Measurements from ENCODE around the gene IGF2.

Gene IGF2

DNA sequence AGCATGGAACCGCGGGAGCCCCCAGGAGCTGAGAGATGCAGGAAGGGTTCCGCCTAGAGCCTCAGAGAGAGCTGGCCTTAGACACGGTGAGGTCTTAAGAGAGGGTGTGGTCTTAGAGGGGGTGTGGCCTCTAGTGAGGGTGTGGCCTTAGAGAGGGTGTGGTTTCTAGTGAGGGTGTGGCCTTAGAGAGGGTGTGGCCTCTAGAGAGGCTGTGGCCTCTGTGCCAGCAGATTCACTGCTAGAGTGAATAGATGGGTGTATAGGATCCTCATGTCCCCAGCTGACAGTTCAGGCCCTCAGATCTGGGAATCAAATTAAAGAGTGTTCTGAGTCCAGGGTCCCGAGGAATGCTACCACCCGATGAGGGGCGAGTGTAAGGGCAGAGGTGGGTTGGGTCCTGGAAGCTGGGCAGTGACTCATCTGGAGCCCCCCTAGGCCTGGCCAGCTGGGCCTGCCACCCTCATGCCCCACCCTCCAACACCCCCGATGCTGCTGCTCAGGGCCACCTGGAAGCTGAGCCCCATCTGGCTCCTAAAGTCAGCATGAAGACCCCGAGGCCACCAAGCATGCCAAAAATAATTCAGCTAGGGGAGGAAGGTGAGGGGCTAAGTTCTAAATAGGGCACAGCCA, 49.5 kb downstream of the IGF2 start:
- H3K27me3 ChIP-seq (ENCODE audit: insufficient read depth, insufficient read length), result peaks cover 3% of the 10 kb centered on the region
- peaks cover 14% of the 10 kb centered on the region; the same call in 1 of the 2 replicates for H3K9me3 ChIP-seq (ENCODE audit: insufficient read depth, low read length)
- no peak overlapping the region for H3K9ac ChIP-seq (ENCODE audit: insufficient read length, low read depth)
- no peak overlapping the region for H3K4me3 ChIP-seq (ENCODE audit: insufficient read length, low read depth)
- peaks cover 15% of the 10 kb centered on the region for H3K4me1 ChIP-seq (ENCODE audit: insufficient read depth, insufficient read length)
- DNase-seq (ENCODE audit: low read depth, low spot score), result peak; percentile 66
- TF ChIP-seq ZNF274 (IDR thresholded peaks at IDR 0.05; ENCODE audit: low read depth, low read length) (no peak), YY1 (IDR thresholded peaks at IDR 0.05; ENCODE audit: insufficient read depth, insufficient read length) (no peak), SUZ12 (IDR thresholded peaks at IDR 0.05; ENCODE audit: extremely low read depth, insufficient read depth, insufficient read length) (no peak)
- H3K36me3 ChIP-seq (ENCODE audit: insufficient read depth, insufficient read length, low read length), result no peaks in the 10 kb centered on the region

DNA sequence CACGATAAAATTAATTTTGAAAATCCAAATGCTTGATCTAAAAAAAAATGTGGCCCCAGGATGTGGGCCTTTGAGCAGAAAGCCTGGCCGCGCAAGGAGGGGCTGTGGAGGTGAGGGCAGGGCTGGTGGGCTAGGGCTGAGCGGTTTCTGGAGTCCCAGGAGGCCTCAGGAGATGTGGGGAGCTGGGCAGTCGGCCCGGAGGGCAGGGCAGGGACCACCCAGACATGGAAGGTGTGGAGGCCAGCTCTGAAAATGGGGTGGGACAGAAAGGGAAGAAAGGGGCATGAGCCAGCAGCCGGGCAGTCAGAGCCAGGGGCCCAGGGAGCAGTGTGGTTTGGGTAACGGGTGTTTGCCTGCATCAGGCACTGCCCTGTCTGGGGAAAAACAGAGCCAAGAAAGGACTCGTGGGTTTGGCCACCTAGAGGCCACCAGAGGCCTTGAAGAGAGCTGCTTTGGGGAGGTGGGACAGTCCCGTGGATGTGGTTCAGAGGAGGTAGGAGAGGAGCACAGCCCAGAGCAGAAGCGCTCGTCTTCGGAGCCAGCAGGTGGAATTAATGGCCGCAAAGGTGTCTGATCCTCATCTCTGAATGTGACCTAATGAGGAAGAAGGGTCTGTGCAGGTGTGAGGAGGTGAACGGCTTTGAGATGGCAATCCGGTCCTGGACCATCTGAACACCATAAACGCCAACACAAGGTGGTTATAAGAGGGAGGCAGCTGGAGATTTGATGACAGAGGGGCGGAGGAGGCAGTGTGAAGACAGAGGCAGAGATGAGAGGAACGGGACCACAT, 50.2 kb downstream of the IGF2 start:
- Histone ChIP-seq H3K4me1 (ENCODE audit: insufficient read depth, insufficient read length) (peaks cover 15% of the 10 kb centered on the region), H3K9ac (ENCODE audit: insufficient read length, low read depth) (no peak overlapping the region), H3K36me3 (ENCODE audit: insufficient read depth, insufficient read length, low read length) (no peaks in the 10 kb centered on the region), H3K27me3 (ENCODE audit: insufficient read depth, insufficient read length) (peaks cover 3% of the 10 kb centered on the region), H3K4me3 (ENCODE audit: insufficient read length, low read depth) (no peak overlapping the region), H3K9me3 (ENCODE audit: insufficient read depth, low read length) (peaks cover 19% of the 10 kb centered on the region; the same call in 1 of the 2 replicates)
- TF ChIP-seq SUZ12 (IDR thresholded peaks at IDR 0.05; ENCODE audit: extremely low read depth, insufficient read depth, insufficient read length), result no peak
- no peak for TF ChIP-seq ZNF274 (IDR thresholded peaks at IDR 0.05; ENCODE audit: low read depth, low read length)
- TF ChIP-seq YY1 (IDR thresholded peaks at IDR 0.05; ENCODE audit: insufficient read depth, insufficient read length), result no peak
- no peak for DNase-seq (ENCODE audit: low read depth, low spot score)

DNA sequence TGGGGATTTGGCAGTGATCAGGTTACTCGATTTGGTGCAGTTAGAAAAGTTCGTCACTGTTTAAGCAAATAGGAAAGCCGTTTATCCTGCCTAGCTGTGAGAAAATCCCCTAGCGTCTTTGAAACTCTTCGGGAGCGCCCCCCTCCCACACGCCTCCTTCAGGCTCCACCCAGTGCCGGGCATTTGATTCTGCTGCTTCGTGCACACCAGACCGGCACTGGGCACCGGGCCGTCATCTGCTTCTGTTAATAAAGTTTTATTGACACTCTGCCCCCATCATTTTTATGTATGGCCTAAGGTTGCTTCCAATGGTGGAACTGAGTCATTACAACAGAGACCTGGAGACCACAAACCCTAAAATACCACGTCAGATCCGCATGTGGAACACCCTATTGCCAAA, 50.9 kb downstream of the IGF2 start:
- no peak for DNase-seq (ENCODE audit: low read depth, low spot score)
- H3K4me1 ChIP-seq (ENCODE audit: insufficient read depth, insufficient read length), result peaks cover 15% of the 10 kb centered on the region
- no peak overlapping the region for H3K9ac ChIP-seq (ENCODE audit: insufficient read length, low read depth)
- H3K27me3 ChIP-seq (ENCODE audit: insufficient read depth, insufficient read length), result no peaks in the 10 kb centered on the region
- H3K36me3 ChIP-seq (ENCODE audit: insufficient read depth, insufficient read length, low read length), result no peaks in the 10 kb centered on the region
- peaks cover 17% of the 10 kb centered on the region; the same call in 1 of the 2 replicates for H3K9me3 ChIP-seq (ENCODE audit: insufficient read depth, low read length)
- no peak overlapping the region for H3K4me3 ChIP-seq (ENCODE audit: insufficient read length, low read depth)
- TF ChIP-seq ZNF274 (IDR thresholded peaks at IDR 0.05; ENCODE audit: low read depth, low read length), result no peak
- no peak for TF ChIP-seq YY1 (IDR thresholded peaks at IDR 0.05; ENCODE audit: insufficient read depth, insufficient read length)
- no peak for TF ChIP-seq SUZ12 (IDR thresholded peaks at IDR 0.05; ENCODE audit: extremely low read depth, insufficient read depth, insufficient read length)

DNA sequence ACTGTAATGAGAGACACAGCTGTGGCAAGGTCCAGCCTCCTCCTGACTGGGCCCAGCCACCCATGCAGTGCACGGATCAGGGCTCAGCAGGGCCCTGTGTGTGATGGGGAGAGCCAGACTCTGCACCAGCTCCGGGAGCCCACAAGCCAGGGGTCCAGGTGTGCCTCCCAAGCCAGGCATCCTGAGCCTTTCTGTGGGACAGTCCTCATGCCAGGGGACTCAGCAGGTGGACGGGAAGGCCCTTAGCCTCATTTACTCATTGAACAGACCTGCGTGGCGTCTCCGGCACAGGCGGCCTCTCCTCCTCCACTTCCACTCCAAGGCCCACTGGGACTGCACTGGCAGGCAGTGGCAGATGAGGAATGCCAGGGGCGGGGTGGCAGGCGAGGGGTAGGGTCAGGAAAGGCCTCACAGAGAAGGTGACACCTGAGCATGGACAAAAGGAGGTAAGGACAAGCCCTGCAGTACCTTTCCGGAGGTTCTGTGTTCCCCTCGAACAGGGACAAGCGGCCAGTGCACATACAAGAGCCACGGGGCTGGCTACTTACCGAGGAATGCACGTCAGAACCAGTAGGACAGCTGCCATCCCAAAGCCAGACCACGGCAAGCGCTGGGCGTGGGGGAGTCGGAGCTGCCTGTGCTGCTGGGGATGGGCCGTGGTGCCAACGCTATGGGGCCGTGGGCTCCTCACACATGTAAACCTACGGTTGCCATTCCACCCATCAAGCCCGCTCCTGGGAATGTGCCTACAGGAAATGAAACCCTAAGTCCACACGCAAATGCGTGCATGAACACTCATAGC, 52.7 kb downstream of the IGF2 start:
- TF ChIP-seq SUZ12 (IDR thresholded peaks at IDR 0.05; ENCODE audit: extremely low read depth, insufficient read depth, insufficient read length) (no peak), ZNF274 (IDR thresholded peaks at IDR 0.05; ENCODE audit: low read depth, low read length) (no peak), YY1 (IDR thresholded peaks at IDR 0.05; ENCODE audit: insufficient read depth, insufficient read length) (no peak)
- Histone ChIP-seq H3K27me3 (ENCODE audit: insufficient read depth, insufficient read length) (no peaks in the 10 kb centered on the region), H3K4me3 (ENCODE audit: insufficient read length, low read depth) (no peak overlapping the region), H3K4me1 (ENCODE audit: insufficient read depth, insufficient read length) (peaks cover 11% of the 10 kb centered on the region), H3K9me3 (ENCODE audit: insufficient read depth, low read length) (peaks cover 14% of the 10 kb centered on the region; the same call in 1 of the 2 replicates), H3K36me3 (ENCODE audit: insufficient read depth, insufficient read length, low read length) (no peaks in the 10 kb centered on the region), H3K9ac (ENCODE audit: insufficient read length, low read depth) (no peak overlapping the region)
- DNase-seq (ENCODE audit: low read depth, low spot score), result no peak

DNA sequence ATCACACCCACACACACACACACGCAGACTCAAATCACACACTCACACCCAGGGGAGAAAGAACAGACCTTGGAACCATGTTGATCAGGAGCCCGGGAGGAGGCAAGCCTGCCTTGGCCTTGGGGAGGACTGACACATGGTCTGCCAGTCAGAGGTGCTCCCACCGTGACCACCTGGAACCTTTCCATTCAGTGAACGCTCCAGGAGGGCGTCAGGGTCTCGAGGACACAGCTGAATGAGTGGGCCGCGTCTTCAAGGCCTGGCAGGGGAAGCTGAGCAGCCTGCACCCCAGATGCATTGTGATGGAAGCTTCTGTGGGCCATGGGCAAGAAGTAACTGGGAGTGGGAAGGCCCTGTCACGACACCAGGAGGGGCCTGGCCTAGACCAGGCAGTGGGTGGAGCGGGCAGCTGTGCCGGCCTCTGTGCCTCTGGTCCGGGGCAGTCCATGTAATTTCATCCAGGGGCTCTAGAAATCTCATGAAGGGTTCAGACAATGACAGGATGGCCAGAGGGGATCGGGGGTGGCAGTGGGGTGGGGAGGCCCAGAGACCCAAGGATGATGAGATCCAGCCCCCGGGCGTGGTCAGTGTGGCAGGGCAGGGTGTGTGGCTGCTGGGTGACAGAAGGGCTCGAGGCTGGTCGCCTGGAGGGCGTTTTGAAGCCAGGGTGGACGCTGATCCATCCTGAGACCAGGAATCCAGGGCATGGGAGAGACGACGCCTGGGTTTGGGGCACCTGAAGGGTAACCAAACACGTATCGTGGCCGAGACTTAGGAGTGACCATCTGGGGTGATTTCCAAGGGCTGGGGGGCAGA, 53.7 kb downstream of the IGF2 start:
- Histone ChIP-seq H3K36me3 (ENCODE audit: insufficient read depth, insufficient read length, low read length) (no peaks in the 10 kb centered on the region), H3K27me3 (ENCODE audit: insufficient read depth, insufficient read length) (no peaks in the 10 kb centered on the region), H3K9ac (ENCODE audit: insufficient read length, low read depth) (no peak overlapping the region), H3K4me1 (ENCODE audit: insufficient read depth, insufficient read length) (peaks cover 8% of the 10 kb centered on the region), H3K4me3 (ENCODE audit: insufficient read length, low read depth) (no peak overlapping the region), H3K9me3 (ENCODE audit: insufficient read depth, low read length) (peaks cover 14% of the 10 kb centered on the region; the same call in 1 of the 2 replicates)
- TF ChIP-seq SUZ12 (IDR thresholded peaks at IDR 0.05; ENCODE audit: extremely low read depth, insufficient read depth, insufficient read length) (no peak), ZNF274 (IDR thresholded peaks at IDR 0.05; ENCODE audit: low read depth, low read length) (no peak)
- DNase-seq (ENCODE audit: low read depth, low spot score), result no peak

DNA sequence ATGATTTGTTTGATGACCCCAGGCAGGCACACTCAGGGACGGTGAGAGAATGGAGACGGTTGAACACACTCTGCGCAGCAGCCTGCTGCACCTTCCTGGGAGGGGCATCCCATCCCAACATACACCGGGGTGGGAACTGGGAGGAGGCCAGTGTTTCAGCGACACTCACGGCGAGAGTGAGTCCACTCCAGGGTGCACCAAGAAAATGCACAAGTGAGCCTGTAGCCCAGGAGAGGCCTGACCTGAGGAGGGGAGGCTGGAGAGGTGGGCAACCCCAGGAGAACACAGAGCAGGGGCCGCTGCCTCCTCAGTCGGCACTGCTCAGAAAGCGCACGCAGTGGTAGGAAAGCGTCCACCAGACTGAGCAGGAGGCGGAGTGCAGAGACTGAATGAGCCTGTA, 54.5 kb downstream of the IGF2 start:
- no peak for DNase-seq (ENCODE audit: low read depth, low spot score)
- H3K4me1 ChIP-seq (ENCODE audit: insufficient read depth, insufficient read length), result peaks cover 5% of the 10 kb centered on the region
- no peaks in the 10 kb centered on the region for H3K27me3 ChIP-seq (ENCODE audit: insufficient read depth, insufficient read length)
- no peaks in the 10 kb centered on the region for H3K36me3 ChIP-seq (ENCODE audit: insufficient read depth, insufficient read length, low read length)
- no peak overlapping the region for H3K9ac ChIP-seq (ENCODE audit: insufficient read length, low read depth)
- no peak for TF ChIP-seq SUZ12 (IDR thresholded peaks at IDR 0.05; ENCODE audit: extremely low read depth, insufficient read depth, insufficient read length)
- TF ChIP-seq ZNF274 (IDR thresholded peaks at IDR 0.05; ENCODE audit: low read depth, low read length), result no peak
- TF ChIP-seq YY1 (IDR thresholded peaks at IDR 0.05; ENCODE audit: insufficient read depth, insufficient read length), result no peak
- H3K9me3 ChIP-seq (ENCODE audit: insufficient read depth, low read length), result peaks cover 14% of the 10 kb centered on the region; the same call in 1 of the 2 replicates
- H3K4me3 ChIP-seq (ENCODE audit: insufficient read length, low read depth), result no peak overlapping the region
